ENCODE measurements around the gene DOCK2.

Gene DOCK2

DNA sequence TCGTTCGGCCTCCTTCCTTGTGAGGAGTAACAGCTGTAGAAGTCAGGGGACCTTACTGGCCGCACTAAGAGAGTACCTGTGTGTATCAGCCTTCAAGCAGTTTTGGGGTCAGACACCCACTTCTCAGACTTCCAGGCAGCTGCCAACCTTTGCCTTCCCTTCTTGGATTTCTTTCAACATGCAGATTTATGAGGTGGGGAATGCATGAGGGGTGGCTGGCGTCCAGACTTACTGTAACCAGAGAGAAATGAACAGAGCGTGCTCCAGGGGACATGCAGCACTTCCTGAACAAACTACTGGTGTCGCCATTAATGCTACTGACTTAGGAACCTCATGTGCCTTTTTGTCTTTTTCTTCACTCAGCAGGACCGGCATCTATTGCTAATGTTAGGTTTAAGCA is 296.5 kb downstream of the DOCK2 start:
- no peaks in the 10 kb centered on the region for H3K9me2 ChIP-seq (replicated peaks; ENCODE audit: insufficient read depth, low read length)
- no peaks in the 10 kb centered on the region for H3F3A ChIP-seq (ENCODE audit: insufficient read depth, low read length)
- no peaks in the 10 kb centered on the region for H3K36me3 ChIP-seq (replicated peaks; ENCODE audit: insufficient read depth, low read length)
- H2AFZ ChIP-seq (ENCODE audit: low read length): no peak overlapping the region
- no peaks in the 10 kb centered on the region for H4K20me1 ChIP-seq (ENCODE audit: insufficient read depth, low read length)
- TF ChIP-seq, protein P1, sequence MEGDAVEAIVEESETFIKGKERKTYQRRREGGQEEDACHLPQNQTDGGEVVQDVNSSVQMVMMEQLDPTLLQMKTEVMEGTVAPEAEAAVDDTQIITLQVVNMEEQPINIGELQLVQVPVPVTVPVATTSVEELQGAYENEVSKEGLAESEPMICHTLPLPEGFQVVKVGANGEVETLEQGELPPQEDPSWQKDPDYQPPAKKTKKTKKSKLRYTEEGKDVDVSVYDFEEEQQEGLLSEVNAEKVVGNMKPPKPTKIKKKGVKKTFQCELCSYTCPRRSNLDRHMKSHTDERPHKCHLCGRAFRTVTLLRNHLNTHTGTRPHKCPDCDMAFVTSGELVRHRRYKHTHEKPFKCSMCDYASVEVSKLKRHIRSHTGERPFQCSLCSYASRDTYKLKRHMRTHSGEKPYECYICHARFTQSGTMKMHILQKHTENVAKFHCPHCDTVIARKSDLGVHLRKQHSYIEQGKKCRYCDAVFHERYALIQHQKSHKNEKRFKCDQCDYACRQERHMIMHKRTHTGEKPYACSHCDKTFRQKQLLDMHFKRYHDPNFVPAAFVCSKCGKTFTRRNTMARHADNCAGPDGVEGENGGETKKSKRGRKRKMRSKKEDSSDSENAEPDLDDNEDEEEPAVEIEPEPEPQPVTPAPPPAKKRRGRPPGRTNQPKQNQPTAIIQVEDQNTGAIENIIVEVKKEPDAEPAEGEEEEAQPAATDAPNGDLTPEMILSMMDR (IDR thresholded peaks at IDR 0.05; ENCODE audit: low read length): no peak
- TF ChIP-seq EZH2 (optimal IDR thresholded peaks at IDR 0.05; ENCODE audit: low read depth, low read length) (no peak), EZH2phosphoT487 (IDR thresholded peaks at IDR 0.05; ENCODE audit: low read length) (no peak)
- no peak overlapping the region for H3K9ac ChIP-seq (ENCODE audit: low read length)
- no peaks in the 10 kb centered on the region for H3K79me2 ChIP-seq (ENCODE audit: low read length)
- no peak overlapping the region for H3K4me3 ChIP-seq (ENCODE audit: low read length)
- H3K4me1 ChIP-seq (ENCODE audit: low read length): peaks cover 14% of the 10 kb centered on the region
- no peaks in the 10 kb centered on the region for H3K9me3 ChIP-seq (replicated peaks; ENCODE audit: insufficient read depth, low read length)
- no peak for DNase-seq
- H3K27me3 ChIP-seq (replicated peaks; ENCODE audit: insufficient read depth, low read length): no peaks in the 10 kb centered on the region
- no peak overlapping the region for H3K4me2 ChIP-seq (ENCODE audit: low read depth, low read length)
- H3K27ac ChIP-seq (ENCODE audit: low read length): no peak overlapping the region

DNA sequence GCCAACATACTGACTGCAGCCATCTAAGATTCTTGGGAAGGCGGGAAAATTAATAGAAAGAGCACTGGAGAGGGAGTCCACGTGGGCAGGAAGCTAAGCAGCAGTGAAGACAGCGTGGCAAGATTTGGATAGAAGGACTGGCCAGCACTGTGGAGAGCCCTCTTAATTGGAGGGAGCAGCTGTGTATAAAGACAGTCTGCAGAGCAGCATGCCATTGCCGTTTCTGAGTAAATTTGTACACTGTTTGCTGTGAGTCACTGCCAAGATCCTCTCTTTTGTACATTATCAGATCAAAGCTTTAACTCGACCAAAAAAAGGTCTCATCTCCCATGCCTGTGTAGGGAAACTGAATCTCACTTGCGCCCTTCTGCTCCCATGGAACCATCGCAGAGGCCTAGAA is 297.9 kb downstream of the DOCK2 start:
- no peaks in the 10 kb centered on the region for H3F3A ChIP-seq (ENCODE audit: insufficient read depth, low read length)
- H3K9me3 ChIP-seq (replicated peaks; ENCODE audit: insufficient read depth, low read length): no peaks in the 10 kb centered on the region
- peaks cover 14% of the 10 kb centered on the region for H3K4me1 ChIP-seq (ENCODE audit: low read length)
- DNase-seq: no peak
- H4K20me1 ChIP-seq (ENCODE audit: insufficient read depth, low read length): no peaks in the 10 kb centered on the region
- H3K27me3 ChIP-seq (replicated peaks; ENCODE audit: insufficient read depth, low read length): no peaks in the 10 kb centered on the region
- no peaks in the 10 kb centered on the region for H3K36me3 ChIP-seq (replicated peaks; ENCODE audit: insufficient read depth, low read length)
- H3K79me2 ChIP-seq (ENCODE audit: low read length): no peaks in the 10 kb centered on the region
- no peak for TF ChIP-seq EZH2 (optimal IDR thresholded peaks at IDR 0.05; ENCODE audit: low read depth, low read length)
- no peak overlapping the region for H3K9ac ChIP-seq (ENCODE audit: low read length)
- no peak overlapping the region for H3K4me3 ChIP-seq (ENCODE audit: low read length)
- H3K27ac ChIP-seq (ENCODE audit: low read length): no peak overlapping the region
- H2AFZ ChIP-seq (ENCODE audit: low read length): no peak overlapping the region
- no peak overlapping the region for H3K4me2 ChIP-seq (ENCODE audit: low read depth, low read length)
- no peaks in the 10 kb centered on the region for H3K9me2 ChIP-seq (replicated peaks; ENCODE audit: insufficient read depth, low read length)

DNA sequence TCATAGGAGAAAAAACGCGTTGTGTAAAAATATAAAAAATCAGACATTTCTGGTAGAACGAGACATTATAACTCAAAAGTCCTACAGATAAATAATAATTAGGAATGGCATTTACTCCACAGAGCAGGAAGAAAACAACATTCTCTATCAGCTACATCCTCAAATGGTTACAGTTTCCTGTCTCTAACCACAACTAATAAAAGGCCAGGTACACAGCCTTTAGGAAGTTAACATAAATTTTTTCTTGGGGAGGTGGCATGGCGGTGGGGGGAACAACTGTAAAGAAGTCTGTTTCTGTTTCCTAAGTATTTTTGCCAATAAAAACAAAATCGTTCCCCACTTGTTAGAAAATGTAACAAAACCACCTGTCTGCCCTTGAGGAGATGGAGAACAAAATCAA is 298.7 kb downstream of the DOCK2 start:
- H3K27me3 ChIP-seq (replicated peaks; ENCODE audit: insufficient read depth, low read length): no peaks in the 10 kb centered on the region
- no peaks in the 10 kb centered on the region for H3K79me2 ChIP-seq (ENCODE audit: low read length)
- no peak for TF ChIP-seq EZH2phosphoT487 (IDR thresholded peaks at IDR 0.05; ENCODE audit: low read length)
- no peak overlapping the region for H3K4me2 ChIP-seq (ENCODE audit: low read depth, low read length)
- no peak overlapping the region for H2AFZ ChIP-seq (ENCODE audit: low read length)
- H3F3A ChIP-seq (ENCODE audit: insufficient read depth, low read length): no peaks in the 10 kb centered on the region
- H3K4me1 ChIP-seq (ENCODE audit: low read length): peaks cover 14% of the 10 kb centered on the region
- no peak overlapping the region for H3K4me3 ChIP-seq (ENCODE audit: low read length)
- H3K27ac ChIP-seq (ENCODE audit: low read length): no peak overlapping the region
- H3K9ac ChIP-seq (ENCODE audit: low read length): no peak overlapping the region
- no peaks in the 10 kb centered on the region for H3K9me3 ChIP-seq (replicated peaks; ENCODE audit: insufficient read depth, low read length)
- DNase-seq: no peak
- no peaks in the 10 kb centered on the region for H4K20me1 ChIP-seq (ENCODE audit: insufficient read depth, low read length)
- H3K9me2 ChIP-seq (replicated peaks; ENCODE audit: insufficient read depth, low read length): no peaks in the 10 kb centered on the region
- H3K36me3 ChIP-seq (replicated peaks; ENCODE audit: insufficient read depth, low read length): no peaks in the 10 kb centered on the region

DNA sequence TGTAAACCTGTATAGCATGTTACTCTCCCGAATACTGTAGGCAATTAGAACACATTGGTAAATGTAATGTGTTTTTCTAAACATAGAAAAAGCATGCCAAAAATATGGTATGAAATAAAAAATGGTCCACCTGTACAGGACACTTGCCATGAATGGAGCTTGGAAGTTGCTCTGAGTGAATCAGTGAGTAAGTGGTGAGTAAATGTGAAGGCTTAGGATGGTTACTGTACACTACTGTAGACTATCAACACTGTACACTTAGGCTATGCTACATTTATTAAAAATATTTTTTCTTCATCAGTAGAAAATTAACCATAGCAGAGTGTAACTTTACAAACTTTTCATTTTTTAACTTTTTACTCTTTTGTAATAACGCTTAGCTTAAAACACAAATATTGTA is 301.4 kb downstream of the DOCK2 start:
- no peak for DNase-seq
- no peak overlapping the region for H2AFZ ChIP-seq (ENCODE audit: low read length)
- no peaks in the 10 kb centered on the region for H3K79me2 ChIP-seq (ENCODE audit: low read length)
- no peaks in the 10 kb centered on the region for H3F3A ChIP-seq (ENCODE audit: insufficient read depth, low read length)
- peaks cover 14% of the 10 kb centered on the region for H3K4me1 ChIP-seq (ENCODE audit: low read length)
- no peak overlapping the region for H3K4me2 ChIP-seq (ENCODE audit: low read depth, low read length)
- H3K9me3 ChIP-seq (replicated peaks; ENCODE audit: insufficient read depth, low read length): no peaks in the 10 kb centered on the region
- no peaks in the 10 kb centered on the region for H4K20me1 ChIP-seq (ENCODE audit: insufficient read depth, low read length)
- H3K4me3 ChIP-seq (ENCODE audit: low read length): no peak overlapping the region
- H3K9me2 ChIP-seq (replicated peaks; ENCODE audit: insufficient read depth, low read length): no peaks in the 10 kb centered on the region
- H3K9ac ChIP-seq (ENCODE audit: low read length): no peak overlapping the region
- no peaks in the 10 kb centered on the region for H3K27me3 ChIP-seq (replicated peaks; ENCODE audit: insufficient read depth, low read length)
- TF ChIP-seq EZH2phosphoT487 (IDR thresholded peaks at IDR 0.05; ENCODE audit: low read length) (no peak), EZH2 (optimal IDR thresholded peaks at IDR 0.05; ENCODE audit: low read depth, low read length) (no peak)
- TF ChIP-seq, protein P1 (IDR thresholded peaks at IDR 0.05; ENCODE audit: low read length): no peak
- H3K36me3 ChIP-seq (replicated peaks; ENCODE audit: insufficient read depth, low read length): no peaks in the 10 kb centered on the region
- H3K27ac ChIP-seq (ENCODE audit: low read length): no peak overlapping the region

All from MM.1S (cell line).